ENCODE results near the gene SSH2. TPM values are rescaled to one million over a fixed set of nuclear protein-coding genes. Genes with fewer than 3 reads are reported as not detected.
A peak's percentile ranks its signal among the peaks of the same experiment; 100 is the strongest.

The SSH2 gene
- total and polyA plus RNA-seq, 2 of the 13 experiments (the other 11 are each of a cell fraction or from before 2014, with no cell fraction given) = 6.0 to 6.4 TPM

- TF ChIP-seq, protein P1, sequence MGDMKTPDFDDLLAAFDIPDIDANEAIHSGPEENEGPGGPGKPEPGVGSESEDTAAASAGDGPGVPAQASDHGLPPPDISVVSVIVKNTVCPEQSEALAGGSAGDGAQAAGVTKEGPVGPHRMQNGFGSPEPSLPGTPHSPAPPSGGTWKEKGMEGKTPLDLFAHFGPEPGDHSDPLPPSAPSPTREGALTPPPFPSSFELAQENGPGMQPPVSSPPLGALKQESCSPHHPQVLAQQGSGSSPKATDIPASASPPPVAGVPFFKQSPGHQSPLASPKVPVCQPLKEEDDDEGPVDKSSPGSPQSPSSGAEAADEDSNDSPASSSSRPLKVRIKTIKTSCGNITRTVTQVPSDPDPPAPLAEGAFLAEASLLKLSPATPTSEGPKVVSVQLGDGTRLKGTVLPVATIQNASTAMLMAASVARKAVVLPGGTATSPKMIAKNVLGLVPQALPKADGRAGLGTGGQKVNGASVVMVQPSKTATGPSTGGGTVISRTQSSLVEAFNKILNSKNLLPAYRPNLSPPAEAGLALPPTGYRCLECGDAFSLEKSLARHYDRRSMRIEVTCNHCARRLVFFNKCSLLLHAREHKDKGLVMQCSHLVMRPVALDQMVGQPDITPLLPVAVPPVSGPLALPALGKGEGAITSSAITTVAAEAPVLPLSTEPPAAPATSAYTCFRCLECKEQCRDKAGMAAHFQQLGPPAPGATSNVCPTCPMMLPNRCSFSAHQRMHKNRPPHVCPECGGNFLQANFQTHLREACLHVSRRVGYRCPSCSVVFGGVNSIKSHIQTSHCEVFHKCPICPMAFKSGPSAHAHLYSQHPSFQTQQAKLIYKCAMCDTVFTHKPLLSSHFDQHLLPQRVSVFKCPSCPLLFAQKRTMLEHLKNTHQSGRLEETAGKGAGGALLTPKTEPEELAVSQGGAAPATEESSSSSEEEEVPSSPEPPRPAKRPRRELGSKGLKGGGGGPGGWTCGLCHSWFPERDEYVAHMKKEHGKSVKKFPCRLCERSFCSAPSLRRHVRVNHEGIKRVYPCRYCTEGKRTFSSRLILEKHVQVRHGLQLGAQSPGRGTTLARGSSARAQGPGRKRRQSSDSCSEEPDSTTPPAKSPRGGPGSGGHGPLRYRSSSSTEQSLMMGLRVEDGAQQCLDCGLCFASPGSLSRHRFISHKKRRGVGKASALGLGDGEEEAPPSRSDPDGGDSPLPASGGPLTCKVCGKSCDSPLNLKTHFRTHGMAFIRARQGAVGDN (CRISPR knock-in tag; IDR thresholded peaks at IDR 0.05) = peak; percentile 62
- TF ChIP-seq XRCC5 (optimal IDR thresholded peaks at IDR 0.05; ENCODE audit: low read length) (peak; percentile 24), MEF2D (CRISPR knock-in tag; IDR thresholded peaks at IDR 0.05) (peak; percentile 28; the same call in 1 of the 2 replicates), TGIF2 (CRISPR knock-in tag; IDR thresholded peaks at IDR 0.05) (0 out of 2 replicates have a peak, but pooled peaks have one; percentile 13), NR0B2 (CRISPR knock-in tag; IDR thresholded peaks at IDR 0.05) (peak; percentile 48; the same call in 1 of the 2 replicates), ZFX (CRISPR knock-in tag; IDR thresholded peaks at IDR 0.05; ENCODE audit: low read depth) (peak; percentile 54), RAD21 (CRISPR knock-in tag; IDR thresholded peaks at IDR 0.05) (peak; percentile 51; the same call in 1 of the 2 replicates), SUZ12 (IDR thresholded peaks at IDR 0.05; ENCODE audit: low read depth, low read length) (no peak), SKI (IDR thresholded peaks at IDR 0.05; ENCODE audit: partially characterized antibody) (no peak), LCORL (IDR thresholded peaks at IDR 0.05) (no peak), LCORL (CRISPR knock-in tag; IDR thresholded peaks at IDR 0.05) (0 out of 2 replicates have a peak, but pooled peaks have one; percentile 29), HNF1A (IDR thresholded peaks at IDR 0.05; ENCODE audit: low read depth) (no peak), HNF1A (CRISPR knock-in tag; IDR thresholded peaks at IDR 0.05; ENCODE audit: borderline replicate concordance) (no peak), WIZ (CRISPR knock-in tag; IDR thresholded peaks at IDR 0.05) (peak; percentile 66; the same call in 1 of the 2 replicates)
- TF ChIP-seq, protein P2, sequence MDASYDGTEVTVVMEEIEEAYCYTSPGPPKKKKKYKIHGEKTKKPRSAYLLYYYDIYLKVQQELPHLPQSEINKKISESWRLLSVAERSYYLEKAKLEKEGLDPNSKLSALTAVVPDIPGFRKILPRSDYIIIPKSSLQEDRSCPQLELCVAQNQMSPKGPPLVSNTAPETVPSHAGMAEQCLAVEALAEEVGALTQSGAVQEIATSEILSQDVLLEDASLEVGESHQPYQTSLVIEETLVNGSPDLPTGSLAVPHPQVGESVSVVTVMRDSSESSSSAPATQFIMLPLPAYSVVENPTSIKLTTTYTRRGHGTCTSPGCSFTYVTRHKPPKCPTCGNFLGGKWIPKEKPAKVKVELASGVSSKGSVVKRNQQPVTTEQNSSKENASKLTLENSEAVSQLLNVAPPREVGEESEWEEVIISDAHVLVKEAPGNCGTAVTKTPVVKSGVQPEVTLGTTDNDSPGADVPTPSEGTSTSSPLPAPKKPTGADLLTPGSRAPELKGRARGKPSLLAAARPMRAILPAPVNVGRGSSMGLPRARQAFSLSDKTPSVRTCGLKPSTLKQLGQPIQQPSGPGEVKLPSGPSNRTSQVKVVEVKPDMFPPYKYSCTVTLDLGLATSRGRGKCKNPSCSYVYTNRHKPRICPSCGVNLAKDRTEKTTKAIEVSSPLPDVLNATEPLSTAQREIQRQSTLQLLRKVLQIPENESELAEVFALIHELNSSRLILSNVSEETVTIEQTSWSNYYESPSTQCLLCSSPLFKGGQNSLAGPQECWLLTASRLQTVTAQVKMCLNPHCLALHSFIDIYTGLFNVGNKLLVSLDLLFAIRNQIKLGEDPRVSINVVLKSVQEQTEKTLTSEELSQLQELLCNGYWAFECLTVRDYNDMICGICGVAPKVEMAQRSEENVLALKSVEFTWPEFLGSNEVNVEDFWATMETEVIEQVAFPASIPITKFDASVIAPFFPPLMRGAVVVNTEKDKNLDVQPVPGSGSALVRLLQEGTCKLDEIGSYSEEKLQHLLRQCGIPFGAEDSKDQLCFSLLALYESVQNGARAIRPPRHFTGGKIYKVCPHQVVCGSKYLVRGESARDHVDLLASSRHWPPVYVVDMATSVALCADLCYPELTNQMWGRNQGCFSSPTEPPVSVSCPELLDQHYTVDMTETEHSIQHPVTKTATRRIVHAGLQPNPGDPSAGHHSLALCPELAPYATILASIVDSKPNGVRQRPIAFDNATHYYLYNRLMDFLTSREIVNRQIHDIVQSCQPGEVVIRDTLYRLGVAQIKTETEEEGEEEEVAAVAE (CRISPR knock-in tag; IDR thresholded peaks at IDR 0.05; ENCODE audit: borderline replicate concordance) = peak; percentile 51; the same call in 1 of the 2 replicates
Observed at GRCh38 chr17:29593591-29594518, 336.2 kb downstream of the SSH2 start (continued).

All from HepG2 (cell line).